HG02981 (cell line): Measurements from ENCODE around the gene TSTD2.
"Not testable (repeated sequence)": the region's sequence is repeated elsewhere in the genome, so short reads cannot be mapped to it uniquely, and the experiment has no call there.

Experiments
- ATAC-seq: cut with Tn5 transposase; IDR thresholded peaks from one replicate; pipeline ENCODE4 v1.9.1; 2021; ENCODE audit warnings: mild to moderate bottlenecking, moderate library complexity; ENCODE audit not compliant: unreplicated experiment

The TSTD2 gene

GRCh38 chr9:97593960-97594359 lies 39.2 kb downstream of the TSTD2 start:
- ATAC-seq: no peak

- no peak for ATAC-seq
Measured at GRCh38 chr9:97592126-97592525, 41.0 kb downstream of the TSTD2 start.

- no peak for ATAC-seq
Measured at GRCh38 chr9:97591535-97591934, 41.6 kb downstream of the TSTD2 start.

GRCh38 chr9:97586909-97587308 lies 46.3 kb downstream of the TSTD2 start:
- not testable (repeated sequence) for ATAC-seq

- not testable (repeated sequence) for ATAC-seq
Measured at GRCh38 chr9:97584778-97585177, 48.4 kb downstream of the TSTD2 start.

- ATAC-seq: not testable (repeated sequence)
Measured at GRCh38 chr9:97581590-97581989, 51.6 kb downstream of the TSTD2 start.

GRCh38 chr9:97579914-97580313 lies 53.3 kb downstream of the TSTD2 start:
- ATAC-seq: no peak

- ATAC-seq: no peak
Measured at GRCh38 chr9:97578846-97579245, 54.3 kb downstream of the TSTD2 start.

- no peak for ATAC-seq
Measured at GRCh38 chr9:97577051-97577450, 56.1 kb downstream of the TSTD2 start.

GRCh38 chr9:97575673-97576200 lies 57.4 kb downstream of the TSTD2 start:
- ATAC-seq: no peak

- ATAC-seq: not testable (repeated sequence)
Measured at GRCh38 chr9:97574921-97575672, 58.1 kb downstream of the TSTD2 start.

GRCh38 chr9:97574101-97574571 lies 59.0 kb downstream of the TSTD2 start:
- not testable (repeated sequence) for ATAC-seq

- ATAC-seq: no peak
Measured at GRCh38 chr9:97573482-97574073, 59.6 kb downstream of the TSTD2 start.

GRCh38 chr9:97572892-97573365 lies 60.2 kb downstream of the TSTD2 start:
- no peak for ATAC-seq

GRCh38 chr9:97572196-97572891 lies 60.8 kb downstream of the TSTD2 start:
- no peak for ATAC-seq

- ATAC-seq: no peak
Measured at GRCh38 chr9:97571664-97572063, 61.5 kb downstream of the TSTD2 start.

GRCh38 chr9:97570899-97571298 lies 62.3 kb downstream of the TSTD2 start:
- ATAC-seq: no peak

- no peak for ATAC-seq
Measured at GRCh38 chr9:97568461-97569275, 64.5 kb downstream of the TSTD2 start.

GRCh38 chr9:97567894-97568202 lies 65.3 kb downstream of the TSTD2 start:
- ATAC-seq: no peak

GRCh38 chr9:97567182-97567893 lies 65.8 kb downstream of the TSTD2 start:
- no peak for ATAC-seq
